Measurements from ENCODE around the gene HECTD4.
"Not testable (repeated sequence)": the region's sequence is repeated elsewhere in the genome, so short reads cannot be mapped to it uniquely, and the experiment has no call there.

HECTD4 gene

GRCh38 chr12:112353393-112353792 is 28.8 kb downstream of the HECTD4 start:
- no peak for DNase-seq (ENCODE audit: low read depth)

- no peak for DNase-seq (ENCODE audit: low read depth)
Observed at GRCh38 chr12:112352921-112353320, 29.3 kb downstream of the HECTD4 start.

- DNase-seq (ENCODE audit: low read depth): no peak
Observed at GRCh38 chr12:112350593-112351592, 31.3 kb downstream of the HECTD4 start.

GRCh38 chr12:112349431-112349830 is 32.8 kb downstream of the HECTD4 start:
- no peak for DNase-seq (ENCODE audit: low read depth)

GRCh38 chr12:112348926-112349325 is 33.3 kb downstream of the HECTD4 start:
- DNase-seq (ENCODE audit: low read depth): not testable (repeated sequence)

GRCh38 chr12:112347581-112347982 is 34.6 kb downstream of the HECTD4 start:
- DNase-seq (ENCODE audit: low read depth): no peak

GRCh38 chr12:112346194-112346593 is 36.0 kb downstream of the HECTD4 start:
- DNase-seq (ENCODE audit: low read depth): no peak

GRCh38 chr12:112344220-112344619 is 38.0 kb downstream of the HECTD4 start:
- no peak for DNase-seq (ENCODE audit: low read depth)

- DNase-seq (ENCODE audit: low read depth): no peak
Observed at GRCh38 chr12:112342587-112342986, 39.6 kb downstream of the HECTD4 start.

- DNase-seq (ENCODE audit: low read depth): no peak
Observed at GRCh38 chr12:112341046-112341825, 41.0 kb downstream of the HECTD4 start.

GRCh38 chr12:112340230-112340629 is 42.0 kb downstream of the HECTD4 start:
- no peak for DNase-seq (ENCODE audit: low read depth)

- not testable (repeated sequence) for DNase-seq (ENCODE audit: low read depth)
Observed at GRCh38 chr12:112334999-112335398, 47.2 kb downstream of the HECTD4 start.

- no peak for DNase-seq (ENCODE audit: low read depth)
Observed at GRCh38 chr12:112333019-112333418, 49.2 kb downstream of the HECTD4 start.

- no peak for DNase-seq (ENCODE audit: low read depth)
Observed at GRCh38 chr12:112331886-112332285, 50.3 kb downstream of the HECTD4 start.

GRCh38 chr12:112330706-112331105 is 51.5 kb downstream of the HECTD4 start:
- DNase-seq (ENCODE audit: low read depth): no peak

- no peak for DNase-seq (ENCODE audit: low read depth)
Observed at GRCh38 chr12:112328456-112329124, 53.6 kb downstream of the HECTD4 start.

GRCh38 chr12:112327209-112327938 is 54.9 kb downstream of the HECTD4 start:
- DNase-seq (ENCODE audit: low read depth): no peak

- no peak for DNase-seq (ENCODE audit: low read depth)
Observed at GRCh38 chr12:112325622-112326207, 56.5 kb downstream of the HECTD4 start.

GRCh38 chr12:112325157-112325556 is 57.1 kb downstream of the HECTD4 start:
- no peak for DNase-seq (ENCODE audit: low read depth)

GRCh38 chr12:112322882-112323547 is 59.2 kb downstream of the HECTD4 start:
- DNase-seq (ENCODE audit: low read depth): no peak

- DNase-seq (ENCODE audit: low read depth): no peak
Observed at GRCh38 chr12:112322441-112322840, 59.8 kb downstream of the HECTD4 start.

All from stimulated activated CD8-positive, alpha-beta memory T cell treated with anti-CD3 and anti-CD28 coated beads, Interleukin-12 subunit alpha, Interleukin-12 subunit beta, amount 100 ng/mL, for 4 hours (primary cell).